Mesenchymal stem cell (in vitro differentiated cells and primary cell): ENCODE data around the gene ABHD16B. TPM values are rescaled to one million over a fixed set of nuclear protein-coding genes. Genes with fewer than 3 reads are reported as not detected.

Experiments
- small RNA-seq: library from polyadenylated mRNA; stranded (forward); fragments of <200 nt; extraction: miRNeasy Mini kit (QIAGEN cat#:217004); gene quantifications from one replicate; pipeline ENCODE3, GENCODE V24; 2013; ENCODE audit warnings: low read depth

ABHD16B gene

Small RNA genes lying within 50 kb of the gene (small RNA-seq; reads per million reads assigned to genes)
- gene RNU1-134P, result not detected
